Ishikawa (cell line): ENCODE measurements around the gene BZW2.

Source experiments
- CEBPB ChIP-seq: IDR thresholded peaks from 2 replicates; pipeline ENCODE4 v1.6.1; 2012
- CREB1 ChIP-seq: IDR thresholded peaks from 2 replicates; pipeline ENCODE4 v1.6.1; 2012; ENCODE audit warnings: low read depth
- EGR1 ChIP-seq: IDR thresholded peaks from 2 replicates; pipeline ENCODE4 v1.6.1; 2012
- EP300 ChIP-seq: IDR thresholded peaks from 2 replicates; pipeline ENCODE4 v1.6.1; 2012; ENCODE audit warnings: borderline replicate concordance
- FOXM1 ChIP-seq: IDR thresholded peaks from 2 replicates; pipeline ENCODE4 v1.6.1; 2012; ENCODE audit warnings: low read depth, borderline replicate concordance
- MAX ChIP-seq: IDR thresholded peaks from 2 replicates; pipeline ENCODE4 v1.6.1; 2012
- NFIC ChIP-seq: IDR thresholded peaks from 2 replicates; pipeline ENCODE4 v1.6.1; 2012
- RAD21 ChIP-seq: IDR thresholded peaks from 2 replicates; pipeline ENCODE4 v1.6.1; 2012; ENCODE audit warnings: low read depth
- REST ChIP-seq: IDR thresholded peaks from 2 replicates; pipeline ENCODE4 v1.6.1; 2012; ENCODE audit warnings: low read depth, mild to moderate bottlenecking
- TAF1 ChIP-seq: IDR thresholded peaks from 2 replicates; pipeline ENCODE4 v1.6.1; 2012; ENCODE audit warnings: low read depth, mild to moderate bottlenecking
- TCF12 ChIP-seq: IDR thresholded peaks from 2 replicates; pipeline ENCODE4 v1.6.1; 2012; ENCODE audit warnings: low read depth
- TEAD4 ChIP-seq: IDR thresholded peaks from 2 replicates; pipeline ENCODE4 v1.6.1; 2012
- USF1 ChIP-seq: IDR thresholded peaks from 2 replicates; pipeline ENCODE4 v1.6.1; 2012
- YY1 ChIP-seq: IDR thresholded peaks from 2 replicates; pipeline ENCODE4 v1.6.1; 2012; ENCODE audit warnings: low read depth
- ZBTB7A ChIP-seq: IDR thresholded peaks from 2 replicates; pipeline ENCODE4 v1.6.1; 2012; ENCODE audit warnings: low read depth

BZW2 gene

GRCh38 chr7:16697507-16698199 is 51.7 kb downstream of the BZW2 start:
- TF ChIP-seq TEAD4, result no peak
- no peak for TF ChIP-seq TAF1
- no peak for TF ChIP-seq CREB1
- TF ChIP-seq YY1, result no peak
- TF ChIP-seq CEBPB, result no peak
- no peak for TF ChIP-seq EP300
- no peak for TF ChIP-seq MAX
- TF ChIP-seq EGR1, result no peak
- no peak for TF ChIP-seq USF1
- no peak for TF ChIP-seq TCF12
- TF ChIP-seq RAD21, result no peak
- TF ChIP-seq FOXM1, result no peak
- TF ChIP-seq REST, result no peak
- TF ChIP-seq ZBTB7A, result no peak

GRCh38 chr7:16698200-16698905 is 52.4 kb downstream of the BZW2 start:
- TF ChIP-seq CREB1 (no peak), NFIC (no peak), MAX (no peak)

- no peak for TF ChIP-seq EGR1
- no peak for TF ChIP-seq YY1
- TF ChIP-seq FOXM1, result no peak
- no peak for TF ChIP-seq CREB1
- no peak for TF ChIP-seq RAD21
- no peak for TF ChIP-seq TAF1
- TF ChIP-seq CEBPB, result no peak
- TF ChIP-seq USF1, result no peak
- no peak for TF ChIP-seq EP300
- TF ChIP-seq REST, result no peak
These were observed 56.5 kb downstream of the BZW2 start for GRCh38 chr7:16702441-16702840.

GRCh38 chr7:16708511-16708910 is 62.5 kb downstream of the BZW2 start:
- no peak for TF ChIP-seq YY1
- no peak for TF ChIP-seq FOXM1
- TF ChIP-seq TCF12, result no peak
- no peak for TF ChIP-seq CREB1
- TF ChIP-seq ZBTB7A, result no peak
- TF ChIP-seq USF1, result no peak
- no peak for TF ChIP-seq REST
- TF ChIP-seq TAF1, result no peak
- TF ChIP-seq MAX, result no peak
- no peak for TF ChIP-seq NFIC
- TF ChIP-seq RAD21, result no peak
- no peak for TF ChIP-seq EP300
- no peak for TF ChIP-seq CEBPB
- TF ChIP-seq EGR1, result no peak
- no peak for TF ChIP-seq TEAD4
